PC-9 (cell line): ENCODE results near the gene FAM32A. TPM values are rescaled to one million over a fixed set of nuclear protein-coding genes. Genes with fewer than 3 reads are reported as not detected.

ENCODE experiments used
- BruUV-seq: library from RNA; stranded (reverse); fragments of 400-500 nt; replicated peaks from 2 replicates; lab custom pipeline; 2021; lab: Mats Ljungman, UMichigan
- CTCF ChIA-PET: fragments of 300-600 bp; sonication (Branson Sonifier 250); formaldehyde crosslinking; loops from one replicate; lab custom pipeline; 2022; ENCODE audit warnings: antibody characterized with exemption; lab: Charles Lee
- POLR2A ChIA-PET: fragments of 300-600 bp; sonication (Branson Sonifier 250); formaldehyde crosslinking; loops from one replicate; lab custom pipeline; 2022; ENCODE audit warnings: antibody characterized with exemption; ENCODE audit not compliant: unreplicated experiment; lab: Charles Lee
- DNase-seq, 2 experiments: peaks; one replicate each; pipeline versions ENCODE4 v3.0.0 to v3.0.0-alpha.2; 2015 to 2022; ENCODE audit warnings: mixed read lengths in 1 of 2
- H2AFZ ChIP-seq: fragments of 200-600 bp; sonication (generic); 2 replicates; pipeline ENCODE4 v1.8.1; 2017; ENCODE audit warnings: antibody characterized with exemption
- H3F3A ChIP-seq: fragments of 200-600 bp; sonication (generic); 2 replicates; pipeline ENCODE4 v1.8.1; 2017; ENCODE audit warnings: antibody characterized with exemption, mild to moderate bottlenecking, low read depth; ENCODE audit not compliant: insufficient read depth
- H3K27ac ChIP-seq: fragments of 200-600 bp; sonication (generic); 2 replicates; pipeline ENCODE4 v1.6.1; 2016; ENCODE audit warnings: mixed run types
- H3K27me3 ChIP-seq: fragments of 200-600 bp; sonication (generic); 2 replicates; pipeline ENCODE4 v1.6.1; 2016; ENCODE audit warnings: low read depth, mixed run types; ENCODE audit not compliant: insufficient read depth
- H3K36me3 ChIP-seq: fragments of 200-600 bp; sonication (generic); 2 replicates; pipeline ENCODE4 v1.6.1; 2016; ENCODE audit warnings: low read depth, mixed run types
- H3K4me1 ChIP-seq: fragments of 200-600 bp; sonication (generic); replicated peaks from 2 replicates; pipeline ENCODE4 v1.6.1; 2016; ENCODE audit warnings: mixed run types; ENCODE audit not compliant: insufficient read depth
- H3K4me2 ChIP-seq: fragments of 200-600 bp; sonication (generic); 2 replicates; pipeline ENCODE4 v1.6.1; 2017; ENCODE audit warnings: mixed run types
- H3K4me3 ChIP-seq: fragments of 200-600 bp; sonication (generic); 2 replicates; pipeline ENCODE4 v1.6.1; 2016; ENCODE audit warnings: mixed run types
- H3K79me2 ChIP-seq: fragments of 200-600 bp; sonication (generic); 2 replicates; pipeline ENCODE4 v1.6.1; 2017; ENCODE audit warnings: low read depth, mixed run types
- H3K9me2 ChIP-seq: fragments of 200-600 bp; sonication (generic); 2 replicates; pipeline ENCODE4 v1.8.1; 2017; ENCODE audit warnings: mild to moderate bottlenecking; ENCODE audit not compliant: insufficient read depth
- H3K9me3 ChIP-seq: fragments of 200-600 bp; sonication (generic); 2 replicates; pipeline ENCODE4 v1.8.1; 2016; ENCODE audit warnings: low read depth; ENCODE audit not compliant: insufficient read depth
- H4K20me1 ChIP-seq: fragments of 200-600 bp; sonication (generic); 2 replicates; pipeline ENCODE4 v1.8.1; 2017; ENCODE audit not compliant: insufficient read depth
- CTCF ChIP-seq: fragments of 200-600 bp; sonication (generic); conservative IDR thresholded peaks from 2 replicates; pipeline ENCODE4 v1.6.1; 2017; ENCODE audit warnings: mixed run types, antibody characterized with exemption, mild to moderate bottlenecking, moderate library complexity
- EZH2 ChIP-seq: fragments of 200-600 bp; sonication (generic); IDR thresholded peaks from 2 replicates; pipeline ENCODE4 v1.8.0; 2017; ENCODE audit warnings: antibody characterized with exemption, low read depth
- intact Hi-C: fragments of 100-400 bp; cut with micrococcal nuclease; formaldehyde crosslinking; loops from one replicate; pipeline ENCODE4 v1.10.0; 2022; ENCODE audit not compliant: unreplicated experiment
- total RNA-seq: library from RNA; stranded (reverse); gene quantifications from 2 replicates; pipeline ENCODE4 v1.2.3, GENCODE V29; 2021

Gene FAM32A
- total RNA-seq, 1 experiment from 2014 or later, result 66.5 TPM

GRCh38 chr19:16233081-16233776 is 48.0 kb downstream of the FAM32A start:
- H3K36me3 ChIP-seq, result no peaks in the 10 kb centered on the region
- H3K4me2 ChIP-seq, result no peak overlapping the region
- ChIA-PET CTCF (interaction anchor here (0.6 kb wide), 1 partner anchor 49 kb away, joined by 3 read pairs; no protein-coding TSS in a partner anchor), POLR2A (no interaction called here)
- no peak overlapping the region for H2AFZ ChIP-seq
- H3K27me3 ChIP-seq, result no peaks in the 10 kb centered on the region
- intact Hi-C loops, result no loop called here
- TF ChIP-seq CTCF (no peak), EZH2 (no peak)
- no peak overlapping the region for H3K4me3 ChIP-seq
- H3F3A ChIP-seq, result no peaks in the 10 kb centered on the region
- H3K79me2 ChIP-seq, result no peaks in the 10 kb centered on the region
- no peak overlapping the region for H3K27ac ChIP-seq
- no TSS peak for BruUV-seq
- H3K4me1 ChIP-seq, result no peaks in the 10 kb centered on the region
- no peaks in the 10 kb centered on the region for H4K20me1 ChIP-seq
- H3K9me2 ChIP-seq, result no peaks in the 10 kb centered on the region
- H3K9me3 ChIP-seq, result no peaks in the 10 kb centered on the region
- DNase-seq, result no peak

- ChIA-PET CTCF (interaction anchor here (0.6 kb wide), 1 partner anchor 50 kb away, joined by 3 read pairs; no protein-coding TSS in a partner anchor), POLR2A (no interaction called here)
- Histone ChIP-seq H3K4me1 (no peaks in the 10 kb centered on the region), H3K9me3 (no peaks in the 10 kb centered on the region), H4K20me1 (no peaks in the 10 kb centered on the region), H3K27ac (no peak overlapping the region), H3K36me3 (no peaks in the 10 kb centered on the region), H3K4me3 (no peak overlapping the region), H2AFZ (no peak overlapping the region), H3K9me2 (no peaks in the 10 kb centered on the region), H3K79me2 (no peaks in the 10 kb centered on the region), H3K4me2 (no peak overlapping the region), H3F3A (no peaks in the 10 kb centered on the region), H3K27me3 (no peaks in the 10 kb centered on the region)
- intact Hi-C loops, result no loop called here
- no TSS peak for BruUV-seq
- DNase-seq, result no peak
- TF ChIP-seq CTCF (no peak), EZH2 (no peak)
Observed at GRCh38 chr19:16233836-16234551, 48.8 kb downstream of the FAM32A start.

GRCh38 chr19:16234552-16235445 is 49.6 kb downstream of the FAM32A start:
- H3K27ac ChIP-seq, result no peak overlapping the region
- BruUV-seq, result no TSS peak
- CTCF ChIA-PET, result no interaction called here

More at GRCh38 chr19:16234552-16235445, 49.6 kb downstream of the FAM32A start:
- no peaks in the 10 kb centered on the region for H4K20me1 ChIP-seq
- H3K4me3 ChIP-seq, result no peak overlapping the region
- POLR2A ChIA-PET, result no interaction called here
- no peaks in the 10 kb centered on the region for H3K27me3 ChIP-seq
- H2AFZ ChIP-seq, result no peak overlapping the region
- no peaks in the 10 kb centered on the region for H3F3A ChIP-seq
- H3K79me2 ChIP-seq, result no peaks in the 10 kb centered on the region
- intact Hi-C loops, result no loop called here
- TF ChIP-seq EZH2 (no peak), CTCF (no peak)
- H3K4me1 ChIP-seq, result no peaks in the 10 kb centered on the region
- no peaks in the 10 kb centered on the region for H3K9me3 ChIP-seq
- no peaks in the 10 kb centered on the region for H3K9me2 ChIP-seq
- H3K4me2 ChIP-seq, result no peak overlapping the region
- DNase-seq, result no peak
- H3K36me3 ChIP-seq, result no peaks in the 10 kb centered on the region
